ENCODE data around the gene CERS6.

CERS6 gene

GRCh38 chr2:168525020-168525419 is 68.9 kb downstream of the CERS6 start:
- no peak overlapping the region for H3K9ac ChIP-seq (ENCODE audit: low read depth, low read length)
- H3K36me3 ChIP-seq (ENCODE audit: insufficient read depth, low read length) = no peaks in the 10 kb centered on the region
- WGBS = 88% methylated on average over 3 of the region's 3 CpGs
- no peak overlapping the region for H3K27ac ChIP-seq (ENCODE audit: low read depth, low read length)
- H3K9me3 ChIP-seq (ENCODE audit: insufficient read depth, low read depth, low read length) = no peaks in the 10 kb centered on the region
- H3K4me1 ChIP-seq (ENCODE audit: insufficient read depth, low read length) = peaks cover 36% of the 10 kb centered on the region
- no peaks in the 10 kb centered on the region for H3K27me3 ChIP-seq (ENCODE audit: insufficient read depth, low read length)
- no peak overlapping the region for H3K4me3 ChIP-seq (ENCODE audit: low read length)

GRCh38 chr2:168525716-168526446 is 69.8 kb downstream of the CERS6 start:
- no peak overlapping the region for H3K27ac ChIP-seq (ENCODE audit: low read depth, low read length)
- no peak overlapping the region for H3K4me3 ChIP-seq (ENCODE audit: low read length)
- no peaks in the 10 kb centered on the region for H3K36me3 ChIP-seq (ENCODE audit: insufficient read depth, low read length)
- H3K9ac ChIP-seq (ENCODE audit: low read depth, low read length) = 0 out of 2 replicates have a peak overlapping the region, but pooled peaks have one; percentile 3
- no peaks in the 10 kb centered on the region for H3K9me3 ChIP-seq (ENCODE audit: insufficient read depth, low read depth, low read length)
- no peaks in the 10 kb centered on the region for H3K27me3 ChIP-seq (ENCODE audit: insufficient read depth, low read length)
- peaks cover 37% of the 10 kb centered on the region for H3K4me1 ChIP-seq (ENCODE audit: insufficient read depth, low read length)
- 86% methylated on average over 1 of the region's 1 CpG for WGBS

GRCh38 chr2:168526641-168527040 is 70.6 kb downstream of the CERS6 start:
- 93% methylated on average over 3 of the region's 3 CpGs for WGBS
- H3K27ac ChIP-seq (ENCODE audit: low read depth, low read length) = no peak overlapping the region
- no peaks in the 10 kb centered on the region for H3K27me3 ChIP-seq (ENCODE audit: insufficient read depth, low read length)
- H3K9me3 ChIP-seq (ENCODE audit: insufficient read depth, low read depth, low read length) = no peaks in the 10 kb centered on the region
- H3K4me1 ChIP-seq (ENCODE audit: insufficient read depth, low read length) = peaks cover 29% of the 10 kb centered on the region
- H3K4me3 ChIP-seq (ENCODE audit: low read length) = no peak overlapping the region
- H3K36me3 ChIP-seq (ENCODE audit: insufficient read depth, low read length) = no peaks in the 10 kb centered on the region
- H3K9ac ChIP-seq (ENCODE audit: low read depth, low read length) = no peak overlapping the region

- Histone ChIP-seq H3K4me3 (ENCODE audit: low read length) (no peak overlapping the region), H3K36me3 (ENCODE audit: insufficient read depth, low read length) (no peaks in the 10 kb centered on the region), H3K27me3 (ENCODE audit: insufficient read depth, low read length) (no peaks in the 10 kb centered on the region), H3K27ac (ENCODE audit: low read depth, low read length) (no peak overlapping the region), H3K9me3 (ENCODE audit: insufficient read depth, low read depth, low read length) (no peaks in the 10 kb centered on the region), H3K4me1 (ENCODE audit: insufficient read depth, low read length) (peaks cover 28% of the 10 kb centered on the region), H3K9ac (ENCODE audit: low read depth, low read length) (no peak overlapping the region)
These were observed 71.9 kb downstream of the CERS6 start for GRCh38 chr2:168528016-168528415.

- no peak overlapping the region for H3K9ac ChIP-seq (ENCODE audit: low read depth, low read length)
- H3K27ac ChIP-seq (ENCODE audit: low read depth, low read length) = no peak overlapping the region
- H3K27me3 ChIP-seq (ENCODE audit: insufficient read depth, low read length) = no peaks in the 10 kb centered on the region
- H3K36me3 ChIP-seq (ENCODE audit: insufficient read depth, low read length) = no peaks in the 10 kb centered on the region
- H3K4me3 ChIP-seq (ENCODE audit: low read length) = no peak overlapping the region
- H3K4me1 ChIP-seq (ENCODE audit: insufficient read depth, low read length) = peaks cover 28% of the 10 kb centered on the region
- H3K9me3 ChIP-seq (ENCODE audit: insufficient read depth, low read depth, low read length) = no peaks in the 10 kb centered on the region
These were observed 72.4 kb downstream of the CERS6 start for GRCh38 chr2:168528469-168528868.

GRCh38 chr2:168529054-168529833 is 73.2 kb downstream of the CERS6 start:
- WGBS = 86% methylated on average over 1 of the region's 2 CpGs
- H3K27ac ChIP-seq (ENCODE audit: low read depth, low read length) = no peak overlapping the region
- peaks cover 28% of the 10 kb centered on the region for H3K4me1 ChIP-seq (ENCODE audit: insufficient read depth, low read length)
- H3K27me3 ChIP-seq (ENCODE audit: insufficient read depth, low read length) = no peaks in the 10 kb centered on the region
- H3K9ac ChIP-seq (ENCODE audit: low read depth, low read length) = no peak overlapping the region
- no peaks in the 10 kb centered on the region for H3K9me3 ChIP-seq (ENCODE audit: insufficient read depth, low read depth, low read length)
- no peaks in the 10 kb centered on the region for H3K36me3 ChIP-seq (ENCODE audit: insufficient read depth, low read length)
- H3K4me3 ChIP-seq (ENCODE audit: low read length) = no peak overlapping the region

GRCh38 chr2:168529900-168530561 is 74.0 kb downstream of the CERS6 start:
- Histone ChIP-seq H3K4me1 (ENCODE audit: insufficient read depth, low read length) (peaks cover 28% of the 10 kb centered on the region), H3K9ac (ENCODE audit: low read depth, low read length) (no peak overlapping the region), H3K4me3 (ENCODE audit: low read length) (no peak overlapping the region), H3K9me3 (ENCODE audit: insufficient read depth, low read depth, low read length) (no peaks in the 10 kb centered on the region), H3K27ac (ENCODE audit: low read depth, low read length) (no peak overlapping the region), H3K36me3 (ENCODE audit: insufficient read depth, low read length) (no peaks in the 10 kb centered on the region), H3K27me3 (ENCODE audit: insufficient read depth, low read length) (no peaks in the 10 kb centered on the region)
- 82% methylated on average over 6 of the region's 8 CpGs for WGBS

GRCh38 chr2:168530982-168531622 is 75.0 kb downstream of the CERS6 start:
- Histone ChIP-seq H3K9ac (ENCODE audit: low read depth, low read length) (no peak overlapping the region), H3K27me3 (ENCODE audit: insufficient read depth, low read length) (no peaks in the 10 kb centered on the region), H3K9me3 (ENCODE audit: insufficient read depth, low read depth, low read length) (no peaks in the 10 kb centered on the region), H3K4me1 (ENCODE audit: insufficient read depth, low read length) (peaks cover 18% of the 10 kb centered on the region), H3K36me3 (ENCODE audit: insufficient read depth, low read length) (no peaks in the 10 kb centered on the region), H3K27ac (ENCODE audit: low read depth, low read length) (no peak overlapping the region), H3K4me3 (ENCODE audit: low read length) (no peak overlapping the region)
- 95% methylated on average over 4 of the region's 4 CpGs for WGBS

- Histone ChIP-seq H3K4me3 (ENCODE audit: low read length) (no peak overlapping the region), H3K27ac (ENCODE audit: low read depth, low read length) (no peak overlapping the region), H3K27me3 (ENCODE audit: insufficient read depth, low read length) (no peaks in the 10 kb centered on the region), H3K36me3 (ENCODE audit: insufficient read depth, low read length) (no peaks in the 10 kb centered on the region), H3K9ac (ENCODE audit: low read depth, low read length) (no peak overlapping the region), H3K9me3 (ENCODE audit: insufficient read depth, low read depth, low read length) (0 out of 2 replicates have a peak, but pooled peaks cover 2% of the 10 kb centered on the region), H3K4me1 (ENCODE audit: insufficient read depth, low read length) (peaks cover 24% of the 10 kb centered on the region; the same call in 1 of the 2 replicates)
- 88% methylated on average over 7 of the region's 7 CpGs for WGBS
These were observed 78.9 kb downstream of the CERS6 start for GRCh38 chr2:168534926-168535325.

- Histone ChIP-seq H3K27me3 (ENCODE audit: insufficient read depth, low read length) (no peaks in the 10 kb centered on the region), H3K27ac (ENCODE audit: low read depth, low read length) (no peak overlapping the region), H3K9ac (ENCODE audit: low read depth, low read length) (no peak overlapping the region), H3K36me3 (ENCODE audit: insufficient read depth, low read length) (peaks cover 3% of the 10 kb centered on the region; the same call in 1 of the 2 replicates), H3K4me3 (ENCODE audit: low read length) (no peak overlapping the region), H3K9me3 (ENCODE audit: insufficient read depth, low read depth, low read length) (peaks cover 10% of the 10 kb centered on the region; the same call in 1 of the 2 replicates), H3K4me1 (ENCODE audit: insufficient read depth, low read length) (peaks cover 30% of the 10 kb centered on the region)
- WGBS = no CpG with 5 or more reads among the region's 2 CpGs
These were observed 80.9 kb downstream of the CERS6 start for GRCh38 chr2:168536925-168537466.

Data from HUES64 (cell line).